PC-3 (cell line): ENCODE results near the gene ANKRD23.

ENCODE experiments used
- CTCF ChIP-seq: fragments of 300-600 bp; sonication (generic); conservative IDR thresholded peaks from 2 replicates; pipeline ENCODE4 v1.5.1; 2017; ENCODE audit warnings: antibody characterized with exemption, low read depth, mild to moderate bottlenecking, low read length
- EZH2phosphoT487 ChIP-seq: fragments of 300-600 bp; sonication (generic); IDR thresholded peaks from 2 replicates; pipeline ENCODE4 v1.6.1; 2018; ENCODE audit warnings: mild to moderate bottlenecking, antibody characterized with exemption, low read length, borderline replicate concordance

GRCh38 chr2:96883306-96883705, 39.5 kb upstream of the ANKRD23 start:
- TF ChIP-seq CTCF (no peak), EZH2phosphoT487 (no peak)
